Hematopoietic multipotent progenitor cell treated with erythropoietin and hydrocortisone succinate and interleukin-3 and kit ligand, for 17 days (in vitro differentiated cells): Measurements from ENCODE around the gene NMB.

Source experiments
- DNase-seq: peaks from one replicate; pipeline ENCODE4 v3.0.0-alpha.2; 2015; ENCODE audit warnings: low spot score

NMB gene

GRCh38 chr15:84611631-84612030 lies 46.4 kb downstream of the NMB start:
- no peak for DNase-seq

DNA sequence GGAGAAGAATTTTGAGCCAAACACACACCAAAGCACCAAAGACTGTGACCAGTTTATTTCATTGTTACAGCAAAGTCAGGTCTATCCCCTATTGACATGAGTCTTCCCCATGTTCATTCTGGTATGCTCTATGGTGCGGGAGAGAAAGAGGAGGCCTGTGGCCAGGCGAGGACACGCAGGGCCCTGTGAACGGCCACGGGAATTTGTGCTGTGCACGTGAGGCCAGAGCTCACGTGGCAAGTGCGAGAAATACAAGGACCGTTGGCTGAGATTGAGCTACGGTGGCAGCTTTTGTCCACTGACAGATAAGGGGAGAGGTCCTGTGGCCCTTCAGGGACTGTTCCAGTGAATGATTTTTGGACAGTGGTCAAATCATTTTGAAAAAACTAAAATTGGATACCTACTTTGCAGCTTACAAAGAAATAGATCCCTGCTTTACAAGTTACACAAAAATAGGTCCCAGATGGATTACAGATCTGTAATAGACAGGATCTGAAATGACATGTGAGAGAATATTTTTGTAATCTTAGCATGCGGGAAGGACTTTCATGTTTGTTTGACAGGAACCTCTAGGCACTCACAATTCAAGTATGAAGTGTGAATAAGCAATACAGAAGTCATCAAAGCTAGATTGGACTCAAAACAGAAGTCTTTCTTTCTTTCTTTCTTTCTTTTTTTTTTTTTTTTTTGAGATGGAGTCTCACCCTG lies 48.0 kb downstream of the NMB start:
- DNase-seq = no peak

DNA sequence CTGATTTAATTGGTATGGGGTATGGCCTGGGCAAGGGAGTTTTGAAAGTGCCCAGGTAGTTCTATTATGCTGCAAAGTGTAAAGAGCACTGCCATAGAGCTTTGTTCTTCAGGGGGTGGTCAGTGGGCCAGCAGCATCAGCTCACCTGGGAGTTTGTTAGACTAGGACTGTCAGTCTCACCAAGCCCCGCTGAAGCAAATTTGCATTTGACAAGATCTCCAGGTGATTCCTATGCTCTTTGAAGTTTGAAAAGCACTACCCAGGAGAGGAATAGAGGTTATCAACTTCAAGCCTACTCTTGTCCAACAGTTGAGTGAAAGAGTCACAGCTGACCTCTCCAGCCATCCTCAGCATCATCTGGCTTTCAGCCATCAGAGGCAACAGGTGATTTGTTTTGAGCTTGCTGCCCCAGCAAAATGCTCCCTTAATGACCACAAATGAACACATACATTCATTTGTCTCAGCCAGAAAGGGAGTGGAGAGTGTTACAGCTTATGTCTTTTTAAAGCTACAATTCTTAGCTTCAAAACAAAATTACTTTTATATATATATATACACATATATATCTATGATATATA lies 49.2 kb downstream of the NMB start:
- no peak for DNase-seq

DNA sequence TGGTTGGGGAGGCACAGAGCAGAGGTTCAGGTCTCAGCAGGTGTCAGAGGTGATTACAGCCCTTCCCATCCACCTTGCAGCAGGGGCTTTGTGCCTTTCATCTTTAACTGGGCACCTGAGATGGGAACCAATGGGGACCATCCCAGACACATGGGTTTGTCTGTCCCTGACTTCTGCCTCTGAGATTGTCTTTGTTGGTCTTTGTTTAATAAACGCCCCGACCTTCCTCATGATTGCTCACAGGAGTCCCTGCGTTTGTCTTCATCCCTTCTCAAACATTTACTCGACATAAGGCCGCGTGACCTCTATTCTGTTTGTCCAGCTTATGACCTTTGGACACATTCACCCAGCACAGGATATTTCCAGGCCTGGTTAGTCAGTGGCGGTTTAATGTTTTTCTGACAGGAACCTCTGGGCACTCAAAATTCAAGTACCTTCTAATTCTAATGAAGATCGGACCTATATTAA lies 51.3 kb downstream of the NMB start:
- no peak for DNase-seq

DNA sequence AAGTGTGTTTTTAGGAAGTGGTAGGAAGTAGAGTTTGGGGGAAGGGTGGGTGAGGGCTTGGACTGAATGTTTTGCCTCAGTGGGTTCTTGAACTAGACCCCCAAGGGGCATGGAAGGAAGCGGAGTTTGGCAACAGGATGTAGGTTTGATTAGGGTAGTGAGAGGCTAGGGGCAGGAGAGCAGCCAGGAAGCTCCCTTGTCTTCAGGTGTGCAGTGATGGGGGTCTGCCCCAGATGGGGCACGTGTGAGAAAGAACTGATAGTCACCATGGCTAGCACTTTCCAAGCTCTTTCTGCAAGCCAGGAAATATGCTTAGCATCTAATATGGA lies 52.5 kb downstream of the NMB start:
- no peak for DNase-seq
